Transverse colon (tissue), 4 donors: Measurements from ENCODE around the gene GLO1.

Experiments used
- CTCF ChIP-seq, 5 experiments: fragments of 200-600 bp in 3 of 5; fragments of 450-650 bp in 2 of 5; sonication (generic) in 3 of 5; IDR thresholded peaks; 1 replicate in 2 of 5; 2 replicates in 3 of 5; pipeline ENCODE4 v1.5.1; 2016 to 2017; ENCODE audit warnings: antibody characterized with exemption in 5 of 5, inconsistent platforms in 3 of 5, mild to moderate bottlenecking in 2 of 5, moderate library complexity in 1 of 5
- EP300 ChIP-seq: sonication (generic); formaldehyde crosslinking; IDR thresholded peaks from one replicate; pipeline ENCODE4 v1.6.1; 2017; ENCODE audit warnings: antibody characterized with exemption, low read depth
- POLR2AphosphoS5 ChIP-seq, 3 donors: sonication (generic); formaldehyde crosslinking; IDR thresholded peaks; one replicate each; pipeline ENCODE4 v1.6.1; 2016; ENCODE audit warnings: antibody characterized with exemption in 3 of 3

- TF ChIP-seq CTCF (IDR thresholded peaks at IDR 0.05) (no peak), POLR2AphosphoS5 (IDR thresholded peaks at IDR 0.05) (no peak), EP300 (no peak)
Observed at GRCh38 chr6:38738261-38738660, 35.3 kb upstream of the GLO1 start.
